SK-N-SH (cell line): ENCODE measurements around the gene TRPC3. TPM values are rescaled to one million over a fixed set of nuclear protein-coding genes. Genes with fewer than 3 reads are reported as not detected.

ENCODE experiments used
- CTCF ChIA-PET: fragments of 300-600, 350-600 bp; formaldehyde crosslinking; extraction: SDS; loops from one replicate; lab custom pipeline; 2021; lab: Yijun Ruan, JAX
- POLR2A ChIA-PET: fragments of 350-600 bp; sonication (Branson Sonifier 250); formaldehyde crosslinking; extraction: SDS; loops from one replicate; lab custom pipeline; 2020; ENCODE audit warnings: antibody characterized with exemption, inconsistent platforms; lab: Yijun Ruan, JAX
- DNase-seq: peaks from one replicate; pipeline ENCODE4 v3.0.0; 2012
- H2AFZ ChIP-seq: fragments of 200-600 bp; sonication (generic); 2 replicates; pipeline ENCODE4 v1.8.1; 2016; ENCODE audit warnings: antibody characterized with exemption, mild to moderate bottlenecking, low read depth
- H3F3A ChIP-seq: fragments of 200-600 bp; sonication (generic); replicated peaks from 2 replicates; pipeline ENCODE3; 2016; ENCODE audit warnings: antibody characterized with exemption, mild to moderate bottlenecking; ENCODE audit not compliant: insufficient read depth
- H3K27ac ChIP-seq, 2 experiments: fragments of 200-500 bp in 1 of 2; fragments of 200-600 bp in 1 of 2; sonication (Bioruptor generic) in 1 of 2; sonication (generic), shearing (Covaris generic) in 1 of 2; 2 replicates each; pipeline versions ENCODE4 v1.5.1 to v1.6.1; 2014 to 2016; ENCODE audit warnings: low read depth in 2 of 2, inconsistent platforms in 1 of 2, low read length in 1 of 2, mild to moderate bottlenecking in 1 of 2, mixed read lengths in 1 of 2
- H3K27me3 ChIP-seq: fragments of 200-600 bp; sonication (generic), shearing (Covaris generic); 2 replicates; pipeline ENCODE4 v1.6.1; 2016; ENCODE audit warnings: mixed run types; ENCODE audit not compliant: insufficient read depth
- H3K36me3 ChIP-seq, 2 experiments: fragments of 200-500 bp in 1 of 2; fragments of 200-600 bp in 1 of 2; sonication (Bioruptor generic) in 1 of 2; sonication (generic) in 1 of 2; replicated peaks in 1 of 2; 2 replicates each; pipeline versions ENCODE3 to v1.5.1; 2014 to 2016; ENCODE audit warnings: low read length in 1 of 2, mild to moderate bottlenecking in 1 of 2; ENCODE audit not compliant: insufficient read depth in 2 of 2, control insufficient read depth in 1 of 2
- H3K4me1 ChIP-seq, 2 experiments: fragments of 200-500 bp in 1 of 2; fragments of 200-600 bp in 1 of 2; sonication (Bioruptor generic) in 1 of 2; sonication (generic), shearing (Covaris generic) in 1 of 2; 2 replicates each; pipeline versions ENCODE4 v1.5.1 to v1.6.1; 2014 to 2016; ENCODE audit warnings: low read depth in 1 of 2, low read length in 1 of 2, mixed run types in 1 of 2; ENCODE audit not compliant: insufficient read depth in 2 of 2, control insufficient read depth in 1 of 2
- H3K4me2 ChIP-seq: fragments of 200-600 bp; sonication (generic), shearing (Covaris generic); 2 replicates; pipeline ENCODE4 v1.6.1; 2017; ENCODE audit warnings: mixed run types
- H3K4me3 ChIP-seq, 2 experiments: fragments of 200-500 bp in 1 of 2; fragments of 200-600 bp in 1 of 2; sonication (Bioruptor generic) in 1 of 2; sonication (generic), shearing (Covaris generic) in 1 of 2; 2 replicates each; pipeline versions ENCODE4 v1.5.1 to v1.8.1; 2014 to 2016; ENCODE audit warnings: low read depth in 2 of 2, inconsistent platforms in 1 of 2, low read length in 1 of 2, mild to moderate bottlenecking in 1 of 2, mixed read lengths in 1 of 2, moderate library complexity in 1 of 2
- H3K79me2 ChIP-seq: fragments of 200-600 bp; sonication (generic); 2 replicates; pipeline ENCODE4 v1.8.1; 2017; ENCODE audit warnings: mild to moderate bottlenecking; ENCODE audit not compliant: insufficient read depth
- H3K9ac ChIP-seq: fragments of 200-600 bp; sonication (generic); 2 replicates; pipeline ENCODE4 v1.6.1; 2017; ENCODE audit warnings: mixed run types
- H3K9me2 ChIP-seq: fragments of 200-600 bp; sonication (generic); 2 replicates; pipeline ENCODE4 v1.6.1; 2017; ENCODE audit warnings: mixed run types
- H3K9me3 ChIP-seq: fragments of 200-600 bp; sonication (generic); 2 replicates; pipeline ENCODE4 v1.6.1; 2017; ENCODE audit warnings: mixed run types, mild to moderate bottlenecking, moderate library complexity
- H4K20me1 ChIP-seq: fragments of 200-600 bp; sonication (generic); 2 replicates; pipeline ENCODE4 v1.6.1; 2017; ENCODE audit warnings: mild to moderate bottlenecking, mixed run types; ENCODE audit not compliant: insufficient read depth
- CHD2 ChIP-seq: fragments of 150-350 bp; IDR thresholded peaks from 2 replicates; pipeline ENCODE4 v1.6.1; 2018; ENCODE audit warnings: low read length; ENCODE audit not compliant: partially characterized antibody
- CTCF ChIP-seq: fragments of 200-600 bp; sonication (generic); IDR thresholded peaks from 2 replicates; pipeline ENCODE4 v1.6.1; 2017; ENCODE audit warnings: antibody characterized with exemption, mild to moderate bottlenecking, moderate library complexity
- ELF1 ChIP-seq: IDR thresholded peaks from 2 replicates; pipeline ENCODE4 v1.4.0; 2012
- EP300 ChIP-seq, 2 experiments: IDR thresholded peaks; 2 replicates each; pipeline versions ENCODE4 v1.4.0 to v1.6.1; 2012; ENCODE audit warnings: borderline replicate concordance in 1 of 2, low read depth in 1 of 2, low read length in 1 of 2
- EZH2phosphoT487 ChIP-seq: fragments of 200-600 bp; sonication (generic); IDR thresholded peaks from 2 replicates; pipeline ENCODE4 v1.6.1; 2017; ENCODE audit warnings: low read depth, mixed run types, mild to moderate bottlenecking, antibody characterized with exemption, moderate library complexity, borderline replicate concordance
- FOSL2 ChIP-seq: IDR thresholded peaks from 2 replicates; pipeline ENCODE4 v1.4.0; 2012; ENCODE audit warnings: low read depth, mild to moderate bottlenecking, moderate library complexity, borderline replicate concordance
- FOXJ3 ChIP-seq: sonication (generic); formaldehyde crosslinking; IDR thresholded peaks from 2 replicates; pipeline ENCODE4 v1.5.1; 2020; ENCODE audit warnings: mild to moderate bottlenecking, missing genetic modification reagents
- FOXM1 ChIP-seq: IDR thresholded peaks from 2 replicates; pipeline ENCODE4 v1.4.0; 2012; ENCODE audit warnings: low read depth, mild to moderate bottlenecking
- GATA2 ChIP-seq: sonication (generic); formaldehyde crosslinking; IDR thresholded peaks from 2 replicates; pipeline ENCODE4 v1.5.0; 2020; ENCODE audit warnings: mild to moderate bottlenecking, missing genetic modification reagents
- IRF3 ChIP-seq: fragments of 150-350 bp; IDR thresholded peaks from 2 replicates; pipeline ENCODE4 v1.6.1; 2016; ENCODE audit warnings: mild to moderate bottlenecking, low read depth, low read length
- MXI1 ChIP-seq: IDR thresholded peaks from 2 replicates; pipeline ENCODE4 v1.6.1; 2012; ENCODE audit warnings: mild to moderate bottlenecking, low read depth, low read length, improper control_type of control experiment
- NRF1 ChIP-seq: IDR thresholded peaks from 2 replicates; pipeline ENCODE4 v1.6.1; 2012; ENCODE audit warnings: low read depth, mild to moderate bottlenecking, low read length
- POLR2AphosphoS5 ChIP-seq: IDR thresholded peaks from 2 replicates; pipeline ENCODE4 v1.6.1; 2012; ENCODE audit warnings: low read depth, low read length
- RAD21 ChIP-seq: IDR thresholded peaks from 2 replicates; pipeline ENCODE4 v1.6.1; 2012; ENCODE audit warnings: mild to moderate bottlenecking, low read length
- RCOR1 ChIP-seq: fragments of 150-350 bp; IDR thresholded peaks from 2 replicates; pipeline ENCODE4 v1.6.1; 2017; ENCODE audit warnings: antibody characterized with exemption, low read length
- SMC3 ChIP-seq: IDR thresholded peaks from 2 replicates; pipeline ENCODE4 v1.6.1; 2012; ENCODE audit warnings: low read depth, low read length, improper control_type of control experiment
- TEAD4 ChIP-seq: IDR thresholded peaks from 2 replicates; pipeline ENCODE4 v1.4.0; 2012; ENCODE audit warnings: mild to moderate bottlenecking, borderline replicate concordance; ENCODE audit not compliant: insufficient read depth
- YY1 ChIP-seq: IDR thresholded peaks from 2 replicates; pipeline ENCODE4 v1.4.0; 2012; ENCODE audit warnings: low read depth, mild to moderate bottlenecking
- WGBS: methylation state at CpG from one replicate; pipeline ENCODE4 v1.1.6; 2017; ENCODE audit warnings: low lambda C conversion rate; 5-methylcytosine and 5-hydroxymethylcytosine counted together
- polyA plus RNA-seq, 3 experiments: library from polyadenylated mRNA; depleted of rRNA; stranded (reverse); fragments of >200 nt; gene quantifications; 2 replicates each; pipeline ENCODE4 v1.2.3, GENCODE V29; 2012

The TRPC3 gene
- polyA plus RNA-seq, 1 of the 3 experiments (the other 2 are of a cell fraction) = not detected

GRCh38 chr4:121877041-121877773, 74.7 kb downstream of the TRPC3 start:
- TF ChIP-seq YY1 = no peak
- H3K4me1 ChIP-seq = no peaks in the 10 kb centered on the region
- ChIA-PET CTCF (interaction anchor here (0.8 to 1.4 kb wide), 2 partner anchors 23 to 24 kb away, joined by 3 read pairs; no protein-coding TSS in a partner anchor), POLR2A (no interaction called here)
- no peak overlapping the region for H3K9ac ChIP-seq
- H3K4me2 ChIP-seq = no peak overlapping the region
- H3K4me3 ChIP-seq = no peak overlapping the region
- WGBS = 6% methylated on average over 2 of the region's 4 CpGs
- peaks cover 8% of the 10 kb centered on the region; the same call in 1 of the 2 replicates for H3K27me3 ChIP-seq
- H3K27ac ChIP-seq = no peak overlapping the region
- no peaks in the 10 kb centered on the region for H3F3A ChIP-seq
- no peaks in the 10 kb centered on the region for H3K9me2 ChIP-seq
- DNase-seq = no peak
- H2AFZ ChIP-seq = no peak overlapping the region
- no peaks in the 10 kb centered on the region for H3K79me2 ChIP-seq
- H3K36me3 ChIP-seq = no peaks in the 10 kb centered on the region
- no peaks in the 10 kb centered on the region for H3K9me3 ChIP-seq
- H4K20me1 ChIP-seq = no peaks in the 10 kb centered on the region

- H3K27me3 ChIP-seq = peaks cover 6% of the 10 kb centered on the region; the same call in 1 of the 2 replicates
- H3K27ac ChIP-seq = no peak overlapping the region
- no peaks in the 10 kb centered on the region for H3K36me3 ChIP-seq
- H3K79me2 ChIP-seq = no peaks in the 10 kb centered on the region
- H3K9ac ChIP-seq = no peak overlapping the region
- H3F3A ChIP-seq = no peaks in the 10 kb centered on the region
- H3K4me1 ChIP-seq = no peaks in the 10 kb centered on the region
- H4K20me1 ChIP-seq = no peaks in the 10 kb centered on the region
- POLR2A ChIA-PET = no interaction called here
- no peak overlapping the region for H3K4me3 ChIP-seq
- DNase-seq = no peak
- H2AFZ ChIP-seq = no peak overlapping the region
- 33% methylated on average over 6 of the region's 6 CpGs for WGBS
- CTCF ChIA-PET = interaction anchor here (1.4 kb wide), 1 partner anchor 25 kb away, joined by 3 read pairs; no protein-coding TSS in a partner anchor
- no peaks in the 10 kb centered on the region for H3K9me2 ChIP-seq
- no peak for TF ChIP-seq TEAD4
- no peak for TF ChIP-seq SMC3
- TF ChIP-seq GATA2 (CRISPR knock-in tag) = no peak
- TF ChIP-seq FOSL2 = no peak
- no peak for TF ChIP-seq RCOR1
- TF ChIP-seq RAD21 = no peak
- no peak for TF ChIP-seq NRF1
- TF ChIP-seq IRF3 = no peak
- TF ChIP-seq CHD2 = no peak
- TF ChIP-seq ELF1 = no peak
- TF ChIP-seq POLR2AphosphoS5 = no peak
- no peak for TF ChIP-seq MXI1
- no peak for TF ChIP-seq EZH2phosphoT487
- TF ChIP-seq EP300 (IDR thresholded peaks at IDR 0.05; ENCODE audit: borderline replicate concordance in 1 of 2, low read depth in 1 of 2, low read length in 1 of 2) = no peak
- no peak for TF ChIP-seq FOXM1
- no peak for TF ChIP-seq FOXJ3
- no peak for TF ChIP-seq CTCF
- H3K9me3 ChIP-seq = no peaks in the 10 kb centered on the region
- no peak overlapping the region for H3K4me2 ChIP-seq
Observed at GRCh38 chr4:121876070-121876469, 75.8 kb downstream of the TRPC3 start.
